Bone marrow (tissue), 2 donors: ENCODE data around the gene NTN4.
"Not testable (repeated sequence)": the region's sequence is repeated elsewhere in the genome, so short reads cannot be mapped to it uniquely, and the experiment has no call there.

Source experiments
- DNase-seq, 2 donors: peaks; one replicate each; lab custom pipeline; 2025; lab: John Stamatoyannopoulos, UW

NTN4 gene

DNA sequence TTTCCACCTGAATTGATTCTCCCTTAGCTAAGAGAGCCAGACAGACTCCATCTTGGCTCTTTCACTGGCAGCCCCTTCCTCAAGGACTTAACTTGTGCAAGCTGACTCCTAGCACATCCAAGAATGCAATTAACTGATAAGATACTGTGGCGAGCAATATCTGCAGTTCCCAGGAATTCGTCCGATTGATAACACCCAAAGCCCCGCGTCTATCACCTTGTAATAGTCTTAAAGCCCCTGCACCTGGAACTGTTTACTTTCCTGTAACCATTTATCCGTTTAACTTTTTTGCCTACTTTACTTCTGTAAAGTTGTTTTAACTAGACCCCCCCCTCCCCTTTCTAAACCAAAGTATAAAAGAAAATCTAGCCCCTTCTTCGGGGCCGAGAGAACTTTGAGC is 44.5 kb downstream of the NTN4 start:
- not testable (repeated sequence) for DNase-seq

DNA sequence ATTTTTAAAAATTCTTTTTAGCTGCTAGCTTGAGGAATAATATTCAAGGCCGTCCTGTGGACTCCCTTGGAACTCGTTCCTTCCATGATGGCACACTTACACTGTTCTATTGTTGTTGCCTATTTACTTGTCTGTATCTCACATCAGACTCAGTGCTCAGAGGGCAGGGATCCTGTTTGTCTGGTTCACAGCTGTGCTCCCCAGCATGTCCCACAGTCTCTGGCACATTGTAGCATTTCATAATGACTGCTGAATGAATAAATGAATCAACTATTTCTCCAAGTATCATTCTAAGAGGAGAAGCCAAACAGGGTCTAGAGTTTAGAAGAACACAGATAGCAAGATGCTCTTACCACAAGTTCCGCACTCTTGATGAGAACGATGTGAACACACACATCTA is 48.0 kb downstream of the NTN4 start:
- no peak for DNase-seq

DNA sequence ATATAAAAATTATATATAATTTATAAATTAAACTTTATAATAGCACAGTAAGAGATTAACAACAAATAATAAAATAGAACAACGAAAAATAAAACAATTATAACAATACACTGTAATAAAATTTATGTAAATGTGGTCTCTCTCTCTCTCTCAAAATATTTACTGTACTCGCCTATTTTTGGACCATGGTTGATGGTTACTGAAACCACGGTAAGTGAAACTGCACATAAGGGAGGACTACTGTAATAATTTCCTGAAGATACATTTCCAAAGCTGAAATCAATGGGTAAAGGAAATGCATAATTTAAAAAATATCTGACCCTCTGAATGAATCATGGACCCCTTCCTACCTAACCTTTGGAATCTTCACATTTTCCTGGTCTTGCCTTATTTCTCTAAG is 48.9 kb downstream of the NTN4 start:
- DNase-seq = no peak

DNA sequence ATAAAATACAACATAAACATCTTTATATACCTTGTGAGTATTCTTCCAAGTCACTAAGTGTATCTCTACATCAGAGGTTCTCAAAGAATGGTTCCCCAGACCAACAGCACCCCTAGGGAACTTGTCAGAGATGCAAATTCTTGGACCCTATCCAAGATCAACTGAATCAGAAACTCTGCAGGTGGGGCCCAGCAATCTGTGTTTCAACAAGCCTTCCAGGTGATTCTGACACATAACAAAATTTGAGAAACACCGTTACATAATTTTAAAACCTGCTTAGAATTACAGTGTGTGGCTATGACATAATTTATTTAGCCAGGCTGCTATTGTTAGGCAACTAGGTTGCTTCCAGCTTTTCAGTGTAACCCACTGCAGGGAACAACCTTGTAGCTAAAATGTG is 49.8 kb downstream of the NTN4 start:
- DNase-seq = no peak

DNA sequence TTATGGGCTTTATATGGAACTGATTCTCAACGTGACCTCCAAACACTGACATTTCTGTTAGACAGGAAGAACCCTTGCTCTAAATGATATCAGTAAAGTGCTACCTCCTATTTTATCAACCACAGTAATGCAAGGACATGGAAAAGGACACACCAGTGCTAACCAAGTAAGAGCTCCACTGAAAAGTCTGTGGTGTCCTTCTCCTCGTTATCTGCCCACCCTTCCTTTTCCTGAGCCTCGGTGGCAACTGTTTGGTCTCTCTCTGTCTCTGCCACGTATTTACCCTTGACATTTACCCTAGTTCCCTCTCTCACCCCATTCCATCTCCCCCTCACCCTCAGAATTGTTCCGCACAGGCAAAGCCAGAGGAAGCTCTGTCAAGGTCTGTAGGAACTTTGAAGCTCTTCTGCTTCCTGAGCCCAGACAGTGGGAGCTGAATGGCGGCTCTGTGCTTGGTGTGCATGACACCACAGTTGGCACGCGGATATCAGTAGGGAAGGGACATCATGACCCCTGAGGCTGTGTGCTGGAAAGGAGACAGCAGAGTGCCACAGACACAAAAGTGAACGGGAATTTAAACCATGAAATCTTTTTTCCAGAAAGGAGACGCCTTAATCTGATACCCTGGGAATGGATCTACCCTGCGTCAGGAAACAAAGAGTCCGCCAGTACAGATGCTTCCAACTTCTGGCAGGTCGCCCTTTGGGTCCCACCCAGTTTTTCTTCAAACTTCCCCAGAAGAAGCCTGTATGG is 50.8 kb downstream of the NTN4 start:
- no peak for DNase-seq

DNA sequence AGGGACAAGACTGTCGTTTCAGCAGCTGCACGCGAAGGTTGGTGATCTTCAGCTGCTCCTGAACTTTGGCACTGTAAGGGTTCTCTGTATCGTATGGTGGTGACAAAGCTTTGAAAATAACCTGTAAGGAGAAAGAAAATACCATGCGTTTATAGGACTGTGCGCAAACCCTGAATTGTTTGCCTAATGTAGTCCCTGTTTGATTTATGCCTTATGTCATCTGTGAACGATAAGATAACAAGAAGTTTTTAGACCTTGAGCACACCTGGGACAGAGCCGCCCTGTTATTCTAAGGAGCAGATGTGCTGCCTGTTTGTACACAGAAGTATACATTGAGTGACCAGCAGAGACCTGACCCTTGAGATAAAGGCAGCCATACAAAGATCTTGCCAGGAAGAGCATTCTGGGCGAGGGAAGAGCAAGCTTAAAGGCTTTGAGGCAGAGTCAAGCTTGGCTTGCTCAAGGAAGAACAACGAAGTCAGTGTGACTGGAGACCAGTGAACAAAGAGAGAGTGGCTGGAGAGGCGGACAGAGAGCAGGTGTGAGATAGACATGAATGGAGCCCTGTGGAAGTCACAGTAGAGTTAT is 52.4 kb downstream of the NTN4 start:
- DNase-seq = no peak

DNA sequence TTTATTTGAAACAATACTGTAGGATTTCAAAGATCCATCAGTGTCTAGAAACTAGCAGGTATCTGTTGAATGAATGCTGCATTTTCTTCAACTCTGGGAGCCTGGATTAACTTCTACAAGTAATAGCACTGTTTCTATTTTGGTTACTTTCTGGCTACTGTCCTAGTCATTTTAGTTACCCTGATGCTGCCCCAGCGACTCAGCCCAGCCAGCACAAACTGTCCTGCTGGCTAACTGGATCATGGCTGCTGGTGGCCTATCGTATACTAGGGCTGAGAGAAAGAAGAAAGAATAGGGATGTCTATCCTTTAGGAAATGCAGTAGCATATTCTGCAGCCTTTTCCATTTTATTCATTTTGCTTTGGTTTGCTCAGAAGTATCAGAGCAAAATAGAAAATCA is 53.9 kb downstream of the NTN4 start:
- no peak for DNase-seq

DNA sequence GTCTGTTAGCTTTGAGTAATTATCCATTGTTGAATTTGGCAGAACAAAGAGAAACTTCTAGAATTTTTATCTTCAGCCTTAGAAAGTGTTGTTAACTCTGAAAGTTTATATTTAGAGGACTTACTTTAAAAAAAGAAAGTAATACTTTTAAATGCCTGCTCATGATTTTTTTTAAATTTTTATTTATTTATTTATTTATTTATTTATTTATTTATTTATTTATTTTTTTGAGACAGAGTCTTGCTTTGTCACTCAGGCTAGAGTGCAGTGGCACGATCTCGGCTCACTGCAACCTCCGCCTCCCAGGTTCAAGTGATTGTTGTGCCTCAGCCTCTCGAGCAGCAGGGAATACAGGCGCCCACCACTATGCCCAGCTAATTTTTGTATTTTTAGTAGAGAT is 54.8 kb downstream of the NTN4 start:
- DNase-seq = not testable (repeated sequence)

DNA sequence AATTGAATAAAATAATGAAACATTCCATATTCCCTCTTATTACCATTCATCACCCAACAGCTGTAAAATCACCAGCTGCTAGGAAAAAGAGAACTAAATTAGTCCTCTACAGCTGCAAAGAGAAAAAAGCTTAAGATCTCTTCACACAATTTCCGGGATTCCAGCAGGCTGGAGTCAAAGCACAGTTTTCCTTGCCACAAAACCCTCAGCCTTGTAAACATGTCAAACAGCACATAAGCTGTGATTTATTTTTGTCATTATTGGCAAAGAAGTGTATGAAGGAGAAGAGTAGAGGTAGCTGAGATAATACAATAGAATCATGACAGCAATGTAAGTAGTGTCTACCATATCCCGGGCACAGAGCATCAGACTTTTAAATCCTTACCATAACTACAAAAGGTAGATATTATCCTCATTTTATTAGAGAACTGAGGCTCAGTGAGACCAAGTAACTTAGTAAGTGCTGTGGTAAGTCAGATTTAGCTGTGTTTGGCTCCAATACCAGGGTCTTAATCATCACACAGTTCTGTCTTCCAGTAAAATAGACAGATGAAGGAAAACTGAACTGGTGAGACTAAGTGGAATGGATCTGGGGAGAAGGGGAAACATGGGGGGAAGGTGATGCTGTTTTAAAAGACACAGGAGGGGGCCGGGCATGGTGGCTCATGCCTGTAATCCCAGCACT is 57.3 kb downstream of the NTN4 start:
- DNase-seq = no peak

DNA sequence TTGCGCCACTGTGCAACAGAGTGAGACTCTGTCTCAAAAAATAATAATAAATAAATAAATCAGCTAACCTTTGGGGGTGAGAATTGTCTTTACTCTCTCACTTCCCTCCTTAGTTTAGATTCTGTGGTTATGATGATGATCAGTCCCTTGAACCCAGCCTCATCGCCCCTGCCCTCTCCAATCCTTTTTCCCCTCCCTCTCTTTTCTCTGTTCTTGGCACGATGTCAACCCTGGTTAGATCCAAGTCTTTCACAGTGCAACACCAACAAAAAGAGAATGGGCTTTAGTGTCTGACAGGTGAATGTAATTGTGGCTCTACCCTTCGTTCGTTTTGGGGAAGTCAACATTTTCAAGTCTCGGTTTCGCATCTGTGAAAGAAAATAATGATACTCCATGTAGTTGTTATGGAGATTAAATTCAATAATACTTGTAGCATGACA is 59.0 kb downstream of the NTN4 start:
- no peak for DNase-seq

DNA sequence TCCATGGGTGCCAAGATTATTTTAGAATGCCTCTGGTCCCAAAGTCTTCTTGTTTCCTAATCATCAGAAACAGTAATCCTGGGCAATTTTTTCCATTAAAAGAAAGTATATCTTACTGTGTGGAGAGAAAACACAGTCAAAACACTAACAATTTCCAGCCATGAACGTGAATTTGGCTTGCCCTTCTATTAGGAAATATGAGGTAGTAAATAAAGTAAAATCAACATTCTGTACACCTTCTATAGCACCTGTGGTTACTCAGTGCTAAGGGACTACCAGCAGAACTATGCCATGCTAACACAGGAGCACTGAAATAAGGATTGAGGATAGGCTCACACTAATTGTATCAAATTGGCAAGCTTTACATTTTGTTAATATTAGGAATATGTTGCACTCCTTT is 60.1 kb downstream of the NTN4 start:
- no peak for DNase-seq

DNA sequence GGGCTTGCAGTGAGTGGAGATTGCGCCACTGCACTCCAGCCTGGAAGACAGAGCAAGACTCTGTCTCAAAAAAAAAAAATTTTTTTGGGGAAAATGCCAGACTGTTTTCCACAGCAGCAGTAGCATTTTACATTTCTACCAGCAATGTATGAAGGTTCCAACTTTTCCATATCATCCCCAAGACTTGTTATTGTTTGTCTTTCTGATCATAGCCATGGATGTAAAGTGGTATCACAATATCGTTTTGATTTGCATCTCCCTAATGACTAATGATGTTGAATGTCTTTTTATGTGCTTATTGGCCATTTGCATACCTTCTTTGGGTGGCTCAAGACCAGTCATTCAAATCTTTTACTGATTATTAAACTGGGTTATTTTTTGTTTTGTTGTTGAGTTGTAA is 63.7 kb downstream of the NTN4 start:
- no peak for DNase-seq

DNA sequence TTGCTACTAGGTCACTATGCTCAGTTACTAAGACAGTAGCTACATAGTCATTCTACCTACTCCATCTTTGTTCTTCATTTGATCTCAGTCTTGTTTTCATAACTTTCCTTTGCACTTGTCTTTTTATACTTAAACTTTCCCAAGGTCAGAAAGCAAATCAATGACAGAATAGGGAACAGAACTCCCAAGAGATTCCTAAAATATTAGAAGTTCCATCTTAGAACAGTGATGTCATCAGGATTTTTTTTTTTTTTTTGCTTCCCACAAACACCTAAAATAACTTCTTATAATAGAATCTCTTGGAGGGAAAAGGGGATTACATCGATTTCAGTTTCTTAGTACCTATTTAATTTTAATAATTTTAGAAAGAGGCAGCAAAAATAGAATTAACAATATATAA is 65.8 kb downstream of the NTN4 start:
- DNase-seq = no peak

DNA sequence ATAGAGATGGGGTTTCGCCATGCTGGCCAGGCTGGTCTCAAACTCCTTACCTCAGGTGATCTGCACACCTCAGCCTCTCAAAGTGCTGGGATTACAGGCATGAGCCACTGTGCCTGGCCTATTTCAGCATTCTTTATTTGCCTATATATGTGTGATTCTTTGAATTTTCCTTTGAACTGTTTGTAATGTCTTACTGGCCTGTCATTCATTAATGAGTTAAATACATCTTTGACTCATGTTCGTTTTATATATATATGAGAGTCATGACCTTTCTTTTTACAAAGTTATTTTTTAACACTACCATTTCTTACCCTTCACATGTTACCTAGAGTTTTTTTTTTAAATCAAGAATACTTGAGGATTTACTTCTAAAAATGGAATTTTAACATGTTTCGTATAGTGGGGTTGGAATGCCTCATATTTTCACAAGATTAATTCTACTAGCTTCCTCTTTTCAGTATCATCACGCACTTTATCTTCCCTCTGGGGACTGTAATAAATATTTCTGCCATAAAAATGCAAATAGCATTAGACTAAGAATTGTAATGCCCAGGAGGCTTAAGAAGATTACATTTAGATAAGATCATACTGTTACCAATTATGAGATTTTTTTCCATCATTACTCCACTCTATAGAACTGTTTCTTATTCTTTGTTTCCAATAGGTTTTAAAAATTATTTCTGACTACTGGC is 66.7 kb downstream of the NTN4 start:
- no peak for DNase-seq

DNA sequence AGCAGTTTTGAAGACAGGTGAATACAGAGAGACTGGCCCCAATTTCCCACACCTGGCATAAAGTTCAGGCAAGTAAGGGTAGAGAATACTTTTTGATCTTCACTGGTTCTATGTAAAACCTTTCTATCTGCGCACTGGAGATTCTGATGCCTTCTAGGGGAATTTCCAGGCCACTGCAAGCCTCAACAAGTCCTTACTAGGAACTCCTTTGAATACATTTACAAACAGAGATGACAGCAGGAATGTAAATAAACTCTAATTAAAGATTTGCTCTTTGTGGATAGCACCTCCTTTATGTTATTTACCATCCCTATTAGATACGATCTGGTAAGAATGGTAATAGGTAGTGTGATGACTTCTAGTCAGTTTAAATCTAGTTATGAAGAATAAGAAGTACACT is 69.2 kb downstream of the NTN4 start:
- DNase-seq = no peak

DNA sequence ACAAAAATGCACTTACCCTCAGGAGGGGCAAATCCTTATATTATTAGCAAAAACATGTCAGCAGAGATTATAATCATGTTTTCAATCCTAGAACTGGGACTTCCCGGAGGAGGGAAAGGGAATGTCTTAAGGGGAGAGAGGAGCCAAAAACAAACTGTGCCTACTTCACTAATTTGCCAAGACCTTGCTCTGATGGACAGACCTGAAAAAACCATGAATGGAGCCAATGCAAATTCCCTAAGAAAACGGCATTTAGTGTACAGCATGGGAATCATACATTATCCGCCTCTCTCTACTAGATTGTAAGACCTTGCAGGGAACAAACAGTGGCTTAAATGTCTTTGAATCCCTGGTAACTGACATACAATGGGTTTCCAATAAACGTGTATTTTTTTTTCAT is 70.4 kb downstream of the NTN4 start:
- no peak for DNase-seq

DNA sequence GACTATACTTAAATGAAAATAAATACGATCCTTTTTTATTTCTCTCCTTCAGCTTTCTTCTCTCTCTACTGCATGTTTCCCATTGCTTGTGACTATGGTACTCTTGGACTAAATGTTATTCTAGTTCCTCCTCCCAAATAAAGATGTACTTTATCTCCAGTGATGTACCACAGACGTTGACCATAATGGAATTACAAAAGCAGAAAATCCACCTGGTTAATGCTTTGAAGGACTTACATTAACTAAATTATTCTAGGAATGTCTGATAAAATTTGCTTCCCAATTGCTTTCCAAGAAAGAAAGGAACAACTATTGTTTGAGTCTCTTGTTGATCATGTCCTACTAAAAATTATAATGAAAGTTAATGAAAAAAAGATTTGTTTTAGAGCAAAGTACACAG is 71.8 kb downstream of the NTN4 start:
- DNase-seq = no peak

DNA sequence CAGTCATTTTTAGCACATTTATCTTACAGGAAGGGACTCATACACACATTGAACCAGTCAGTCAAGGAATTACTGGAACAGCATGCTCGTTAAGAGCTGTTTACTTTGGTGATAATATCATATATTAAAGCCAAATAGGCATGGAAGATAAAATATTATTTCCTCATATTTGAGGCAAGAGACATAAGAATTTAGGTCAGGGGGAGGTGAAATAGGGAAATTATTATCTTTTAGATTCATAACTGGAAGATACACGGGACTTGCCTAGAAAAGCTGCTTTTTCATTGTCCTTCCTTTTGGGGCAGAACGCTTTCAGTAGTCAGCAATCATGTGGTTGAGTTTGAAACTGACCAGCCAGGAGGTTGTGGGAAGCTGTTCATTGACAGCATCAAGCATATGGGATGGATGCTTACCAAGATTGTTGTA is 72.5 kb downstream of the NTN4 start:
- no peak for DNase-seq

DNA sequence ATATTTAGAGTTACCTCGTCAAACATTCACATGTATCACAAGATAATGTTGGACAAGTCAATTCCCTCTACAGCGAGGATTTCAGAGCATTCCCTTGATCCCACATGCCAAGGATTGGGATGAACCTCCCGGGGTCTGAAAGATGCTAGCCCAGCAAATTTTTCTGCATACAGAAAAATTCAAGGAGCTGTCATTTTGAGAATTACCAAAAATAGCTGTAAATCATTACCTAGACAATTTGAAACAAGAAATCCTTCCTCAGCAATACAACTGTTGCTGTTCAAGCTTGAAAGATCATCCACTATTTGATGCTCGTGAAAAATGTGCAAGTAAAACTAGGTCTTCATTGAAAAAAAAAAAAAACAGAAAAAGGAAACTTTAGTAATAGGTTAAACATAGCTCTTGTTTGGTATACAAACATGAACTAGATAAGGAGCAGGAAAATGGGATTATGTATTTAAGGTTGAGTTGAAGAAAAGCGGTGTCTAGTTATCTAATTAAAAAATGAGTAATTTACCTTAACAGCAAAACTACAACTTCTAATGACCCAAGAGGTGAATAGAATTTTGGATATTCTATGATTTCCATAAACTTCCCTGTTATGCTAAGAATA is 73.1 kb downstream of the NTN4 start:
- DNase-seq = no peak

DNA sequence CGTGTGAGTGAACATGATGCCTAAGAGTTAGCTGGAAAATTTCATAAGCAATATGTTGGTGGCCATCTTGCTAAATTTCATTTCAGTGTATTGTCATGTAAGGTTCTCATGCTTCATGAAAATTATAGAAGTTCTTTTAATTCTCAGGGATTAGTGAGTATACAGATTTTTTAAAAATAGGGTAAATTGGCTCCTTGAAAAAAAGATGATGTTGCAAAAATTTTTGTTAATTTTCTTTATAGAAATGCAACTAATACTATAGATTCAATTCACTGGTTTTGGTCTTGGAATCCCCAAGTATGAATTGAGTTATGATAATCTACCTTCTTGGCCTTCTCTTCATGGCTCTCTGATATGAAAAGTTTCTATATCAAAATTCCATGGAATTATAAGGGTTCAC is 75.4 kb downstream of the NTN4 start:
- no peak for DNase-seq

DNA sequence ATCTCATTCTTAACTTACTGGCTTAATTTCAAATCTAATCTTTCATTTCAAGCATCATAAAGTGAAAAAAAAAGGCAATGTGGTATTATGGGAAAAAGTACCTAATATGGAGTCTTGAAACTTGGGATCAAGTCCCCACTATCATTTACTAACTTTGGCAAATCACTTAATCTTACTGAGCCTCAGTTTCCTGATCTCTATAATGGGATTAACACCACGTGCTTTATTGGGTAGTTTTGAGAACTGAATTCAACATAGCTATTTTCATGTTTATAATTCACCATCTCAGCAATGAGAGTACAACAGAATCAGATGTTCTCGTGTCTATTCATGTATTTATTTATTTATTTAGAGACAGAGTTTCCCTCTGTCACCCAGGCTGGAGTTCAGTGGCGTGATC is 78.3 kb downstream of the NTN4 start:
- no peak for DNase-seq

DNA sequence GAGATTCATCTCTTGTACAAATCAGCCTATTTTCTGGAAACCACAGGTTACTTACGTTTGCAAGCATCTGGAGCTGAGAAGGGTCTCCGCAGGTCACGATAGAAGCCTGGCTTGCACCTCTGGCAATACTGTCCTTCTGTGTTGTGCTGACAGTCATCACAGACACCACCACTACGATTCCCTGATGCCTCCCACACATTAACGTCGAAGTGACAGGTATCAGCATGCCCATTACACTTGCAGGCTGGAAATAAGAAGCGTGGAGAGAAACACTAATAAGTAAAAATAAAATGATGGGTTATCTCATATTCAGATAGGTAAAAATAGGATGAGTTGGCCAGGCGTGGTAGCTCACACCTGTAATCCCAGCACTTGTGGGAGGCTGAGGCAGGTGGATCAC is 80.2 kb downstream of the NTN4 start:
- no peak for DNase-seq
